Keratinocyte (primary cell): Measurements from ENCODE around the gene NCOA3. TPM values are rescaled to one million over a fixed set of nuclear protein-coding genes. Genes with fewer than 3 reads are reported as not detected.

Experiments
- DNase-seq: peaks from one replicate; pipeline ENCODE4 v3.0.0-alpha.2; 2011; ENCODE audit warnings: low read depth, missing footprints, low spot score
- FAIRE-seq: peaks from 2 replicates; lab custom pipeline; 2011; peaks lifted over from hg19 to GRCh38; lab: Jason Lieb, UNC
- H2AFZ ChIP-seq: 2 replicates; pipeline ENCODE4 v1.6.0; 2012; ENCODE audit warnings: low read length, control low read depth, inconsistent platforms; ENCODE audit not compliant: control insufficient read depth
- H3K27ac ChIP-seq: 2 replicates; pipeline ENCODE4 v1.5.1; 2011; ENCODE audit warnings: low read length; ENCODE audit not compliant: control insufficient read depth, insufficient read depth
- H3K27me3 ChIP-seq: 3 replicates; pipeline ENCODE4 v1.6.0; 2011; ENCODE audit warnings: low read length; ENCODE audit not compliant: control insufficient read depth, insufficient read depth; ENCODE audit errors: extremely low read depth
- H3K36me3 ChIP-seq, 2 experiments: 2 replicates in 1 of 2; 3 replicates in 1 of 2; pipeline ENCODE4 v1.5.1; 2011; ENCODE audit warnings: low read length in 2 of 2, mild to moderate bottlenecking in 1 of 2; ENCODE audit not compliant: control insufficient read depth in 2 of 2, insufficient read depth in 2 of 2; ENCODE audit errors: extremely low read depth in 1 of 2
- H3K4me1 ChIP-seq: 3 replicates; pipeline ENCODE4 v1.5.1; 2011; ENCODE audit warnings: low read length; ENCODE audit not compliant: control insufficient read depth, insufficient read depth; ENCODE audit errors: extremely low read depth
- H3K4me2 ChIP-seq: 3 replicates; pipeline ENCODE4 v1.6.0; 2011; ENCODE audit warnings: low read depth, low read length; ENCODE audit not compliant: control insufficient read depth, insufficient read depth; ENCODE audit errors: extremely low read depth
- H3K4me3 ChIP-seq, 3 experiments: fragments of 200-600 bp in 1 of 3; sonication (generic) in 1 of 3; 2 replicates in 2 of 3; 3 replicates in 1 of 3; pipeline ENCODE4 v1.5.1; 2011 to 2016; ENCODE audit warnings: low read length in 3 of 3, mild to moderate bottlenecking in 3 of 3, control low read depth in 2 of 3, inconsistent platforms in 1 of 3, low read depth in 1 of 3, mixed read lengths in 1 of 3, mixed run types in 1 of 3, moderate library complexity in 1 of 3; ENCODE audit not compliant: control insufficient read depth in 2 of 3, insufficient read depth in 2 of 3; ENCODE audit errors: extremely low read depth in 1 of 3
- H3K79me2 ChIP-seq: 2 replicates; pipeline ENCODE4 v1.6.0; 2012; ENCODE audit warnings: low read length; ENCODE audit not compliant: control insufficient read depth, insufficient read depth
- H3K9ac ChIP-seq: 3 replicates; pipeline ENCODE4 v1.6.0; 2011; ENCODE audit warnings: low read length; ENCODE audit not compliant: control insufficient read depth, insufficient read depth; ENCODE audit errors: extremely low read depth
- H3K9me1 ChIP-seq: 3 replicates; pipeline ENCODE4 v1.6.0; 2011; ENCODE audit warnings: low read length; ENCODE audit not compliant: control insufficient read depth, insufficient read depth; ENCODE audit errors: extremely low read depth
- H3K9me3 ChIP-seq: 2 replicates; pipeline ENCODE4 v1.5.1; 2012; ENCODE audit warnings: low read depth, low read length; ENCODE audit not compliant: control insufficient read depth
- H4K20me1 ChIP-seq: 3 replicates; pipeline ENCODE4 v1.6.0; 2011; ENCODE audit warnings: low read length; ENCODE audit not compliant: control insufficient read depth, insufficient read depth; ENCODE audit errors: extremely low read depth
- CTCF ChIP-seq, 3 experiments: IDR thresholded peaks in 1 of 3; conservative IDR thresholded peaks in 1 of 3; optimal IDR thresholded peaks in 1 of 3; 2 replicates in 2 of 3; 3 replicates in 1 of 3; pipeline versions ENCODE3 to v1.5.1; 2011; ENCODE audit warnings: low read length in 3 of 3, mild to moderate bottlenecking in 3 of 3, moderate library complexity in 2 of 3, control low read depth in 1 of 3, inconsistent platforms in 1 of 3; ENCODE audit not compliant: insufficient read depth in 2 of 3; ENCODE audit errors: extremely low read depth in 1 of 3
- EZH2 ChIP-seq: IDR thresholded peaks from one replicate; pipeline ENCODE4 v1.6.1; 2012; ENCODE audit warnings: inconsistent platforms, mild to moderate bottlenecking, low read length, moderate library complexity
- dilution Hi-C: fragments of 300-500 bp; cut with MboI; formaldehyde crosslinking; loops from one replicate; pipeline ENCODE4 v1.7.0; 2020; ENCODE audit warnings: low sequenced_read_pairs; ENCODE audit not compliant: extremely low pct_ligation_motif_present
- polyA plus RNA-seq, 5 experiments: library from polyadenylated mRNA; depleted of rRNA in 3 of 5; stranded (reverse) in 3 of 5; stranded (forward) in 1 of 5; unstranded in 1 of 5; fragments of >200 nt; gene quantifications; 1 replicate in 1 of 5; 2 replicates in 3 of 5; 3 replicates in 1 of 5; pipeline versions ENCODE4 v1.2.1 to v1.2.3, GENCODE V29; 2011 to 2012; ENCODE audit warnings: missing spikeins in 2 of 5, low read depth in 1 of 5, low replicate concordance in 1 of 5

NCOA3 gene
- polyA plus RNA-seq, 1 donor (not counting 4 experiments of a cell fraction or from before 2014, with no cell fraction given): 25.8 TPM

- H2AFZ ChIP-seq: no peak overlapping the region
- H3K27me3 ChIP-seq: no peaks in the 10 kb centered on the region
- H3K36me3 ChIP-seq: peaks cover 17 to 23% of the 10 kb centered on the region in 2 experiments
- H3K9me3 ChIP-seq: no peaks in the 10 kb centered on the region
- H3K4me2 ChIP-seq: no peak overlapping the region
- TF ChIP-seq EZH2 (no peak), CTCF (optimal IDR thresholded peaks at IDR 0.05 in 1 of 3, IDR thresholded peaks at IDR 0.05 in 1 of 3, conservative IDR thresholded peaks at IDR 0.05 in 1 of 3; ENCODE audit: extremely low read depth in 1 of 3, insufficient read depth in 2 of 3, low read length in 3 of 3) (no peak)
- dilution Hi-C loops: no loop called here
- H4K20me1 ChIP-seq: no peaks in the 10 kb centered on the region
- H3K79me2 ChIP-seq: no peaks in the 10 kb centered on the region
- H3K4me3 ChIP-seq: no peak overlapping the region
- H3K9me1 ChIP-seq: no peaks in the 10 kb centered on the region
- H3K27ac ChIP-seq: no peak overlapping the region
- FAIRE-seq (no peak), DNase-seq (no peak)
- H3K4me1 ChIP-seq: peaks cover 4% of the 10 kb centered on the region
- no peak overlapping the region for H3K9ac ChIP-seq
Observed at GRCh38 chr20:47700327-47700726, 198.6 kb downstream of the NCOA3 start.

- TF ChIP-seq EZH2 (no peak), CTCF (optimal IDR thresholded peaks at IDR 0.05 in 1 of 3, IDR thresholded peaks at IDR 0.05 in 1 of 3, conservative IDR thresholded peaks at IDR 0.05 in 1 of 3; ENCODE audit: extremely low read depth in 1 of 3, insufficient read depth in 2 of 3, low read length in 3 of 3) (no peak)
- no peak overlapping the region for H3K4me2 ChIP-seq
- H3K4me3 ChIP-seq: no peak overlapping the region
- dilution Hi-C loops: no loop called here
- no peaks in the 10 kb centered on the region for H3K27me3 ChIP-seq
- no peak overlapping the region for H3K9ac ChIP-seq
- H3K36me3 ChIP-seq: peaks cover 14 to 24% of the 10 kb centered on the region in 2 experiments
- no peaks in the 10 kb centered on the region for H3K79me2 ChIP-seq
- H3K9me3 ChIP-seq: no peaks in the 10 kb centered on the region
- FAIRE-seq (no peak), DNase-seq (no peak)
- no peaks in the 10 kb centered on the region for H4K20me1 ChIP-seq
- peaks cover 6% of the 10 kb centered on the region for H3K4me1 ChIP-seq
- H3K9me1 ChIP-seq: no peaks in the 10 kb centered on the region
- H2AFZ ChIP-seq: no peak overlapping the region
- H3K27ac ChIP-seq: no peak overlapping the region
Observed at GRCh38 chr20:47701612-47702011, 199.9 kb downstream of the NCOA3 start.
